Renal cortex interstitium (tissue), 11 donors: ENCODE results near the gene CAMK1D. TPM values are rescaled to one million over a fixed set of nuclear protein-coding genes. Genes with fewer than 3 reads are reported as not detected.
A peak's percentile ranks its signal among the peaks of the same experiment; 100 is the strongest.
"Not testable (repeated sequence)": the region's sequence is repeated elsewhere in the genome, so short reads cannot be mapped to it uniquely, and the experiment has no call there.

Source experiments
- DNase-seq, 11 donors: peaks; one replicate each; pipeline ENCODE4 v3.0.0-alpha.2; 2013; ENCODE audit warnings: low read depth in 9 of 11, low spot score in 4 of 11; ENCODE audit errors: extremely low read depth in 1 of 11
- polyA plus RNA-seq, 3 donors: library from polyadenylated mRNA; unstranded; fragments of 120-200 nt; gene quantifications; one replicate each; pipeline ENCODE4 v1.2.1, GENCODE V29; 2013; ENCODE audit not compliant: insufficient read length in 3 of 3

The CAMK1D gene
- polyA plus RNA-seq, 3 donors, result 10.5 to 13.0 (median 10.8) TPM

DNA sequence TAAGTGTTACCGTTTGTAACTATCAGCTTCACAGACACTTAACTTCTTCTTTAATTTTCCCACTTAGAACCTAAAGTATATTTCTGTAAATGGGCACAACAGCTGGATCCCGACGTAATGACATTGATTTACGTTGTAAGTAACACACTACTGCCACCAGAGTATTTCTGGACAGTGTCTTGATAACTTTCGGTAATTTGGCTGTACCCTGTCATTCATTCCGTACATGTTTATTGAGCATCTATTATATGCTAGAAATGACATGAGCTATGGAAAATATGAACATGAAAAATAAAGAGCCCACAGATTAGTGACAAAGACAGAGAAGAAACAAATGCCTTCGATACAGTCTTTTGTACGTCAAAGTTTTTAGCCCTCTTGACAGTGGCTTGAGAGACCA lies 360.8 kb downstream of the CAMK1D start:
- no peak for DNase-seq

DNA sequence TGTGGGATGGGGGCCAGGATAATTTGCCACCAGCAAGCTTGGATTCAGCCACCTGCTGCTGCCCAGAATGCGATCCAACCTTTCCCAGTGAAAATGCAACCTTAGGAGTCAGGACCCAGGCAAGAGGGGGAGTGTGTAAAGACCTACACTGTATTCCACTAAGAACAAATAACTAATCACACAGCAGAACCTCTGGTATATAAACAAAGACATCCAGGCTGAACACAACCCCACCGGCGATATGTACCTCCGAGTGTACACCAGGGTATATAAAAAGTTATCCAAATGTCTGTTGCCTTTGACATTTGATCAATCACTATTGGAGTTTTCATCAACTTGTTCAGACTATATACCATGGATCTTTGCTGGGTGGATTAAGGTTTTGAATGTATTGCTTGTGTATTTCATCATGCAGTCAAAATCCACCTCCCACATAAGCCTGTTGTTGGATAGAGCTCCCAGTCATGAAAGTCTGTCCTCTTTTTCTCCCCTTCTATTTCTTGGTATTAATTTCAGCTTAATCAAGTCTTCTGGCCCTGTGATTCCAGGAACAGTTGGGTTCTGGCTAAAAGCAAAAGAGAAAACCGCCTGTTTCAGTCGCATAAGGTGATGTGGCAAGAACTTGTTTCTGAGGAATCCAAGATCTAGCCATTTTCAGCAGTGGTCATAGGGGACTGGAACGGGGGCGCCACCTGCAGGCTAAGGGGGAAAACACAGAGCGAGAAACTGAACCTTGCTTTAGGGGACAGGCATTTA lies 361.4 kb downstream of the CAMK1D start:
- DNase-seq, result peak in 6 of 11 donors; percentile 51 to 75 (median 70)

- no peak for DNase-seq
Observed at GRCh38 chr10:12711350-12711708, 362.0 kb downstream of the CAMK1D start.

DNA sequence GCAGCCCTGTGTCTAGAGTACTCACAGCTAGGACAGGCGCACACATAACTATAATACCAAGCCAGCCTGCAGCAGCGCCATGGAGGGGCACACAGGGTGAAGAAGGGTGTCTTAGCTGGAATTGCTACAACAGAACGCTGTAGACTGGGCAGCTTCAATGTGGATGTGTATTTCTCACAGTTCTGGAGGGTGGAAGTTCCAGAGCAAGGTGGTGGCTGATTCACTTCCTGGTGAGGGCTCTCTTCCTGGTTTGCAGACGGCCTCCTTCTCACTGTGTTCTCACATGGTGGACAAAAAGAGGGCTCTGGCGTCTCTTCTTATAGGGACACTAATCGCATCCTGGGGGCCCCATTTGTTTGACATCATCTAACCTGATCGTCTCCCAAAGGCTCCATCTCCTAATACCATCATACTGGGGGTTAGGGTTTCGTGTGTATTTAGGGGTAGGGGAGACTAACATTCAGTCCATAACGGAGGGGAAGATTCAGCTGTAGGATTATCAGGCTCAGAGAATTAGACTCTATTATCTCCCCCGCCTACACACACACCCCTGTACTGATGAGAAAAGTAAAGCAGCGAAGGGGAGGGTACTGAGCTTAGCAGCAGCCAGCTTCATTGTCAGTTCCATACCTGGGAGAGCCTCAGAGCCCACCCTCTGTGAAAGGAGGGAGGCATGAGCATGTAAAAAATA lies 363.1 kb downstream of the CAMK1D start:
- no peak for DNase-seq

DNA sequence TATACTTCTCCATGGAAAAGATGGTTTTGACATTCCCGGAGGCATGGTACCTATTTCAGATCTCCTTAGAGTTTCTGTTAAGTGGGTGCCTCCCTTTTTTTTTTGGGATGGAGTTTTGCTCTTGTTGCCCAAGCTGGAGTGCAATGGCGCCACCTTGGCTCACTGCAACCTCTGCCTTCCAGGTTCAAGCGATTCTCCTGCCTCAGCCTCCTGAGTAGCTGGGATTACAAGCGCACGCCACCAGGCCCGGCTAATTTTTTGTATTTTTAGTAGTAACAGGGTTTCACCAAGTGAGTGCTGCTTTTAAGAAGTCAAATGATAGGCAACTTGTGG lies 363.6 kb downstream of the CAMK1D start:
- not testable (repeated sequence) for DNase-seq

- no peak for DNase-seq
Observed at GRCh38 chr10:12716042-12716441, 366.7 kb downstream of the CAMK1D start.

GRCh38 chr10:12717981-12718707 lies 368.8 kb downstream of the CAMK1D start:
- DNase-seq, result no peak

- DNase-seq, result no peak
Observed at GRCh38 chr10:12719365-12719764, 370.0 kb downstream of the CAMK1D start.

- DNase-seq, result peak in 2 of 11 donors; percentile 16 to 43
Observed at GRCh38 chr10:12720217-12720981, 371.1 kb downstream of the CAMK1D start.

DNA sequence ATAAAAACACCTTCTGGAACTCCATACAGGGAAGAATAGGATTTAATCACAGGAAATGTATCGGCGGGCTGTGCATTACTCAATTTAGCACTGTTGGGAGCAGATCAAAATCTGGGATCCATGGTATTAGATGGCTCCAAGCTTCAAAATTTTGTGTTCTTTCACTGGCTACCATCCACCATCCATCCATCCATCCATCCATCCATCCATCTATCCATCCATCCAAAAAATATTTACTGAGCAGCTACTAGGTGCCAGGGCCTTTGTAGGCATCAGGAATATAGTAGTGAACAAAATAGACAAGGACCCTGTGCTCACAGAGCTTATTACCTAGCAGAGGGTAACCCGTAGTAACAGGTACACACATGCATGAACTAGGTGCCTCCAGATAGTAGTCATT lies 372.0 kb downstream of the CAMK1D start:
- DNase-seq, result no peak

- no peak for DNase-seq
Observed at GRCh38 chr10:12723220-12723619, 373.9 kb downstream of the CAMK1D start.

DNA sequence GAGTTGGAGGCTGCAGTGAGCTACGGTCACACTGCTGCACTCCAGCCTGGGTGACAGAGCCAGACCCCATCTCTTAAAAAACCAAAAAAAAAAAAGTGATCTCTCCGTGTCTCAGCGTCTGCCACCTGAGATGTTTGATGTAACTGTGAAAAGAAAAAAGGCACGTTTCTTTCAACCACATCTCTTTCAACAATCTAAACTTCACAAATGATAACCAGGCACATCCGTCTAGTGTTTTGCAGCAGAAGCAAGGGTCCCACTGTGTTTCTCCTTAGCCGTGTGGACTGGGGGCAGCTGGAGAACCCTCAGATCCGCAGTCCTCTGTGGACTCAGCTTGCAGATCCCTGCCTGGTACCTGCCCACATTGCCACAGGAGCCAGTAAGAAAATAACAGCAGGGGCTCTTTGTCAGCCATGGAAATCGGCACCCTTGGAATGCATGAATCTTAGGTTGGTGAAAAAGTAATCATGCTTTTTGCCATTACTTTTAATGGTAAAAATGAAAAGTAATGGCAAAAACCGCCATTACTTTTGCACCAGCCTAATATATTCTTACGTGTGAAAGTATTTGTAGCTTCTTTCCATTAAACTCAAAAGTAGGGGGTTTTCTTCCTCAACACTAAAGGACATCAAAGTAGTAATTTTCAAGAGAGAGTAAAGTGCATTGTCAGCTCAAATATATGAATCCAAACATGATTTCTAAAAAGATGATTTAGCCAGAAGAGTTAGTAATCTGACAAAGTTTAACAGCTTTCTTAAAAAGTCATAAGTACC lies 375.6 kb downstream of the CAMK1D start:
- no peak for DNase-seq

GRCh38 chr10:12725580-12725888 lies 376.2 kb downstream of the CAMK1D start:
- not testable (repeated sequence) for DNase-seq

DNA sequence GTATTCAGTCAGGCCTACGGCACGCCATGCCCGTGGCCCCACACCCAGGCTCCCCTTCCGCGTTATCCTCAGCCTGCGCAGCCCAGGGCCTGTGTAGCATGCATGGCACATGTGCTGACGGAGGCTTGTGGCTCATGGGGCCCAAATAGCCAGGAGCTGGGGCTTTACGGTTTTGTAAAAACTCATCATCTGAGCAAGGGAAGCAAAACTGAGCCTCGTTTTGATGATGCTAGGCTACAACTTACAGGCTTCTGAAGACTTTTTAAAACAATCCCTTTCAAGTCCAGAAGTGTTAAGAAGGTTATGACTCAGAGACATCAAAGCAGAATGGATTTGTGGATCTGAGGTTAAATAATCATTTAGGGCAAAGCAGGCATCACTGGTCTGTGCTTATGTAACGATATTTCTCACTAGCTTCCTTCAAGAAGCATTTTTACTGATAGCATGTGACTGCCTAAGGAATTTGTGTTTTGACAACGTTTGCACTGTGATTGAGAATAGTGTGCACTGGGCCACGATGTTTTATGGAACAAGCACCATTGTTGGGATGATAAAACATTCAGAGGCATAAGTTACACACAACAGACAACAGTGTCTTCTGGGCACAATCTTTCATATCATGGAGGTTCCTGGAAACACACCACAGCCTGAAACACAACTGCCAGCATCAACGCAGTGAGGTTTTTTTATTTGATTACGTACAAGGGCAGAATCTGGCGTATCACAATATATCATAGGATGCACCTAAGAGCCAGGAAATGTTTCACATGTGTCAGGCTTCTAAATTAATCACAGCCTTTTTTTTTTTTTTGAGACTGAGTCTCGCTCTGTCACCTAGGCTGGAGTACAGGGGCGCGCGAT lies 377.9 kb downstream of the CAMK1D start:
- no peak for DNase-seq

DNA sequence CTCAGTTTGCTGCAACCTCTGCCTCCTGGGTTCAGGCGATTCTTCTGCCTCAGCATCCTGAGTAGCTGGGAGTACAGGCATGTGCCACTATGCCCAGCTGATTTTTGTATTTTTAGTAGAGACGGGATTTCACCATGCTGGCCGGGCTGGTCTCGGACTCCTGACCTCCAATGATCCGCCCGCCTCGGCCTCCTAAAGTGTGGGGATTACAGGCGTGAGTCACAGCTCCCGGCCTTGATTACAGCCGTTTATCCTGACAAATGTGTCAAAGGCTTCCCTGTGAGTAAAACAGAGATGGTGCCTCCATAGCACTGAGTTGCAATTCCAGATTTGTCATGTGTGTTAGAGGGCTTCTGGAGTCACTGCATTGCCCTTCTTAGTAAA lies 378.5 kb downstream of the CAMK1D start:
- DNase-seq, result no peak

DNA sequence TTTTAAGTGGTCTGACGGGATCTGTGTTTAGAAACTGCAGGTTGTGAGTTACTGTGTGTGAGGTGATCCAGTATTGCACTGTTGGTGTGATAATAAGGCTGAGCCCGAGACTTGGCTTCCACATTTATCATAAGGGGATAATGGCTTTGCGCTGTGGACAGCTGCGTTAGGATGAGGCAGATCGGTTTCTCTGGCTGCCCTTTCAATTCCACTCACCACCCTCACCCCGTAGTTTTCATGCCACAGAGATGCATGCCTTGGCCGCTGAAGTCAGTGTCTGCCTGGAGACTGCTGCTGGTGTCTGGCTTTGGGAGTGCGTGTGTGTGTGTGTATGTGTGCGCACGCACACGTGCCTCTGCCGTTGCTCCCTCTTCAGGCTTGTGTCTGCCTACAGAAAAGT lies 379.1 kb downstream of the CAMK1D start:
- DNase-seq, result no peak

GRCh38 chr10:12729885-12730284 lies 380.5 kb downstream of the CAMK1D start:
- no peak for DNase-seq
